ENCODE data around the gene DNAH8.

DNA sequence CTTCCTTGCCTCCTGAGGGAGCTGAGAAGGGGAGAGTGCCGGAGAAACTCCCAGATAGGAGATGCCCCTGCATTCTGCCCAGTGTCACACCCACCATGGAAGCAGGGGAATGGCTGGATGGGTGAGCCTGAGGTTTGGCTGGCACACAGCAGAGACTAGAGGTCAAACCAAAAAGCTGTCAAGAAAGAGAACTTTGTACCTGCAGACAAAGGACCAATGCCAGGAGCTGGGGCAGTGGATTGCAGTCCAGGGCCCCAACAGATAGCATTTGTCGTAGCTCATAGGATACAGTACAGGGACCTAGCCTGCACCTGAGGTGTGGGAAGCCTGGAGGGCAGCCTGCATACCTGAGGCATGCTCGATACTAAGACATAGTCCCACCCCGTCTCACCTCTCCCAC lies 227.3 kb downstream of the DNAH8 start:
- no peak for TF ChIP-seq POLR2A (IDR thresholded peaks at IDR 0.05; ENCODE audit: low read depth, low read length)
- TF ChIP-seq POLR2AphosphoS5 (IDR thresholded peaks at IDR 0.05; ENCODE audit: low read depth, low read length) = no peak

All from GM12892 (cell line).